ENCODE results near the gene METTL9. TPM values are rescaled to one million over a fixed set of nuclear protein-coding genes. Genes with fewer than 3 reads are reported as not detected.

METTL9 gene
- total and polyA plus RNA-seq, 2 of the 13 experiments (the other 11 are each of a cell fraction or from before 2014, with no cell fraction given) = 123 to 204 TPM

GRCh38 chr16:21685034-21685455 lies 85.7 kb downstream of the METTL9 start (continued):
- TF ChIP-seq HOXA3 (CRISPR knock-in tag; IDR thresholded peaks at IDR 0.05) (peak; percentile 43; the same call in 1 of the 2 replicates), ZNF468 (CRISPR knock-in tag; IDR thresholded peaks at IDR 0.05) (no peak), ZNF296 (CRISPR knock-in tag; conservative IDR thresholded peaks at IDR 0.05) (0 out of 2 replicates have a peak, but pooled peaks have one; percentile 69), CHD4 (IDR thresholded peaks at IDR 0.05; ENCODE audit: borderline replicate concordance, low read length) (no peak), HDAC2 (CRISPR knock-in tag; IDR thresholded peaks at IDR 0.05) (no peak), ZNF180 (CRISPR knock-in tag; IDR thresholded peaks at IDR 0.05; ENCODE audit: borderline replicate concordance, low read depth) (no peak), ZNF33B (CRISPR knock-in tag; IDR thresholded peaks at IDR 0.05) (no peak), ZNF780A (CRISPR knock-in tag; IDR thresholded peaks at IDR 0.05) (no peak), POLR2G (IDR thresholded peaks at IDR 0.05; ENCODE audit: low read depth, low read length) (no peak), ZNF224 (CRISPR knock-in tag; IDR thresholded peaks at IDR 0.05) (no peak), U2AF1 (optimal IDR thresholded peaks at IDR 0.05; ENCODE audit: low read depth, low read length) (no peak), ZGPAT (CRISPR knock-in tag; IDR thresholded peaks at IDR 0.05) (no peak), HNRNPLL (IDR thresholded peaks at IDR 0.05; ENCODE audit: low read depth, low read length, poor library complexity, severe bottlenecking) (no peak), ETV6 (CRISPR knock-in tag; conservative IDR thresholded peaks at IDR 0.05) (peak; percentile 61; the same call in 1 of the 2 replicates), NFE2L1 (CRISPR knock-in tag; IDR thresholded peaks at IDR 0.05; ENCODE audit: borderline replicate concordance) (no peak), ZNF354B (CRISPR knock-in tag; IDR thresholded peaks at IDR 0.05) (no peak), KLF9 (CRISPR knock-in tag; IDR thresholded peaks at IDR 0.05; ENCODE audit: low read depth) (no peak), ZNF670 (CRISPR knock-in tag; IDR thresholded peaks at IDR 0.05; ENCODE audit: borderline replicate concordance) (no peak), GZF1 (CRISPR knock-in tag; IDR thresholded peaks at IDR 0.05) (no peak), ATAD3A (CRISPR knock-in tag; IDR thresholded peaks at IDR 0.05) (no peak), FOXC1 (CRISPR knock-in tag; IDR thresholded peaks at IDR 0.05; ENCODE audit: borderline replicate concordance) (no peak), FOXP4 (CRISPR knock-in tag; IDR thresholded peaks at IDR 0.05) (no peak), SMARCE1 (IDR thresholded peaks at IDR 0.05; ENCODE audit: borderline replicate concordance) (no peak), ZNF44 (CRISPR knock-in tag; IDR thresholded peaks at IDR 0.05) (no peak), SRSF9 (IDR thresholded peaks at IDR 0.05; ENCODE audit: borderline replicate concordance, insufficient read depth, low read depth, low read length, poor library complexity, severe bottlenecking) (no peak)
- TF ChIP-seq, protein P1, sequence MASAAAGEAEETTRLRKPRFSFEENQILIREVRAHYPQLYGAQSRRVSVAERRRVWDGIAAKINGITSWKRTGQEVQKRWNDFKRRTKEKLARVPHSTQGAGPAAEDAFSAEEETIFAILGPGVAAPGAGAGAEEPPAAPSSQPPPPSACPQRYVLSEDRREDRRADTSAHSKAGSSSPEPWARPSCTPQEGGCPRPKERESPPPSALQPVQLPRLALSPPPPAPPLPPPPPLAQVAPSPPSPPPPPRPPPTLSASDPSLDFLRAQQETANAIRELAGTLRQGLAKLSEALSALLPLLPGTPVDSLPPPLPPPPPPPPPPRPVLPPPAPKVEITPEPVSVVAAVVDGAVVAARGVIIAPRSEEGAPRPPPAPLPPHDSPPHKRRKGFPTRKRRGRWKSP (CRISPR knock-in tag; IDR thresholded peaks at IDR 0.05) = no peak
- TF ChIP-seq, protein P2, sequence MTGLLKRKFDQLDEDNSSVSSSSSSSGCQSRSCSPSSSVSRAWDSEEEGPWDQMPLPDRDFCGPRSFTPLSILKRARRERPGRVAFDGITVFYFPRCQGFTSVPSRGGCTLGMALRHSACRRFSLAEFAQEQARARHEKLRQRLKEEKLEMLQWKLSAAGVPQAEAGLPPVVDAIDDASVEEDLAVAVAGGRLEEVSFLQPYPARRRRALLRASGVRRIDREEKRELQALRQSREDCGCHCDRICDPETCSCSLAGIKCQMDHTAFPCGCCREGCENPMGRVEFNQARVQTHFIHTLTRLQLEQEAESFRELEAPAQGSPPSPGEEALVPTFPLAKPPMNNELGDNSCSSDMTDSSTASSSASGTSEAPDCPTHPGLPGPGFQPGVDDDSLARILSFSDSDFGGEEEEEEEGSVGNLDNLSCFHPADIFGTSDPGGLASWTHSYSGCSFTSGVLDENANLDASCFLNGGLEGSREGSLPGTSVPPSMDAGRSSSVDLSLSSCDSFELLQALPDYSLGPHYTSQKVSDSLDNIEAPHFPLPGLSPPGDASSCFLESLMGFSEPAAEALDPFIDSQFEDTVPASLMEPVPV (CRISPR knock-in tag; IDR thresholded peaks at IDR 0.05) = no peak

Data from HepG2 (cell line).